ENCODE measurements around the gene RNF112.
"Not testable (repeated sequence)": the region's sequence is repeated elsewhere in the genome, so short reads cannot be mapped to it uniquely, and the experiment has no call there.

Gene RNF112

GRCh38 chr17:19453296-19453695 is 42.3 kb downstream of the RNF112 start:
- no peak overlapping the region for H3K4me3 ChIP-seq (ENCODE audit: low read length)
- no peak for DNase-seq (ENCODE audit: low read depth)
- TF ChIP-seq CTCF (conservative IDR thresholded peaks at IDR 0.05; ENCODE audit: low read length), result no peak

GRCh38 chr17:19454074-19454473 is 43.0 kb downstream of the RNF112 start:
- no peak for TF ChIP-seq CTCF (conservative IDR thresholded peaks at IDR 0.05; ENCODE audit: low read length)
- no peak overlapping the region for H3K4me3 ChIP-seq (ENCODE audit: low read length)
- no peak for DNase-seq (ENCODE audit: low read depth)

GRCh38 chr17:19456016-19456927 is 45.2 kb downstream of the RNF112 start:
- TF ChIP-seq CTCF (conservative IDR thresholded peaks at IDR 0.05; ENCODE audit: low read length), result no peak
- H3K4me3 ChIP-seq (ENCODE audit: low read length), result no peak overlapping the region
- DNase-seq (ENCODE audit: low read depth), result no peak

- H3K4me3 ChIP-seq (ENCODE audit: low read length), result no peak overlapping the region
- no peak for DNase-seq (ENCODE audit: low read depth)
- TF ChIP-seq CTCF (conservative IDR thresholded peaks at IDR 0.05; ENCODE audit: low read length), result no peak
Measured at GRCh38 chr17:19457046-19457445, 46.0 kb downstream of the RNF112 start.

- TF ChIP-seq CTCF (conservative IDR thresholded peaks at IDR 0.05; ENCODE audit: low read length), result no peak
- no peak for DNase-seq (ENCODE audit: low read depth)
- no peak overlapping the region for H3K4me3 ChIP-seq (ENCODE audit: low read length)
Measured at GRCh38 chr17:19457830-19458271, 46.8 kb downstream of the RNF112 start.

- not testable (repeated sequence) for H3K4me3 ChIP-seq (ENCODE audit: low read length); DNase-seq (ENCODE audit: low read depth)
Measured at GRCh38 chr17:19458481-19458880, 47.4 kb downstream of the RNF112 start.

- not testable (repeated sequence) for H3K4me3 ChIP-seq (ENCODE audit: low read length); DNase-seq (ENCODE audit: low read depth)
Measured at GRCh38 chr17:19459018-19459655, 48.1 kb downstream of the RNF112 start.

GRCh38 chr17:19460700-19461099 is 49.7 kb downstream of the RNF112 start:
- DNase-seq (ENCODE audit: low read depth), result peak; percentile 11
- H3K4me3 ChIP-seq (ENCODE audit: low read length), result no peak overlapping the region
- TF ChIP-seq CTCF (conservative IDR thresholded peaks at IDR 0.05; ENCODE audit: low read length), result no peak

All from AG10803 (cell line).